ENCODE measurements around the gene SLBP.

The SLBP gene

GRCh38 chr4:1750381-1751154, 38.4 kb upstream of the SLBP start:
- in situ Hi-C loops (cut with HindIII; ENCODE audit: low pct_ligation_motif_present, low pct_unique_long_range_greater_than_20kb, low sequenced_read_pairs), result no loop called here
- DNase-seq, result no peak

GRCh38 chr4:1749826-1750225, 37.7 kb upstream of the SLBP start:
- in situ Hi-C loops (cut with HindIII; ENCODE audit: low pct_ligation_motif_present, low pct_unique_long_range_greater_than_20kb, low sequenced_read_pairs), result no loop called here
- no peak for DNase-seq

- in situ Hi-C loops (cut with HindIII; ENCODE audit: low pct_ligation_motif_present, low pct_unique_long_range_greater_than_20kb, low sequenced_read_pairs), result no loop called here
- no peak for DNase-seq
Measured at GRCh38 chr4:1749370-1749769, 37.3 kb upstream of the SLBP start.

- in situ Hi-C loops (cut with HindIII; ENCODE audit: low pct_ligation_motif_present, low pct_unique_long_range_greater_than_20kb, low sequenced_read_pairs), result no loop called here
- DNase-seq, result peak; percentile 62
Measured at GRCh38 chr4:1748465-1748995, 36.4 kb upstream of the SLBP start.

- DNase-seq, result no peak
- in situ Hi-C loops (cut with HindIII; ENCODE audit: low pct_ligation_motif_present, low pct_unique_long_range_greater_than_20kb, low sequenced_read_pairs), result no loop called here
Measured at GRCh38 chr4:1747603-1747967, 35.5 kb upstream of the SLBP start.

GRCh38 chr4:1746919-1747602, 34.9 kb upstream of the SLBP start:
- in situ Hi-C loops (cut with HindIII; ENCODE audit: low pct_ligation_motif_present, low pct_unique_long_range_greater_than_20kb, low sequenced_read_pairs), result no loop called here
- no peak for DNase-seq

- DNase-seq, result no peak
- in situ Hi-C loops (cut with HindIII; ENCODE audit: low pct_ligation_motif_present, low pct_unique_long_range_greater_than_20kb, low sequenced_read_pairs), result no loop called here
Measured at GRCh38 chr4:1746265-1746691, 34.2 kb upstream of the SLBP start.

- in situ Hi-C loops (cut with HindIII; ENCODE audit: low pct_ligation_motif_present, low pct_unique_long_range_greater_than_20kb, low sequenced_read_pairs), result no loop called here
- DNase-seq, result no peak
Measured at GRCh38 chr4:1745697-1746096, 33.6 kb upstream of the SLBP start.

GRCh38 chr4:1745165-1745564, 33.0 kb upstream of the SLBP start:
- in situ Hi-C loops (cut with HindIII; ENCODE audit: low pct_ligation_motif_present, low pct_unique_long_range_greater_than_20kb, low sequenced_read_pairs), result no loop called here
- no peak for DNase-seq

GRCh38 chr4:1744552-1744951, 32.4 kb upstream of the SLBP start:
- no peak for DNase-seq
- in situ Hi-C loops (cut with HindIII; ENCODE audit: low pct_ligation_motif_present, low pct_unique_long_range_greater_than_20kb, low sequenced_read_pairs), result no loop called here

- in situ Hi-C loops (cut with HindIII; ENCODE audit: low pct_ligation_motif_present, low pct_unique_long_range_greater_than_20kb, low sequenced_read_pairs), result no loop called here
- DNase-seq, result no peak
Measured at GRCh38 chr4:1743975-1744374, 31.9 kb upstream of the SLBP start.

GRCh38 chr4:1743551-1743950, 31.4 kb upstream of the SLBP start:
- in situ Hi-C loops (cut with HindIII; ENCODE audit: low pct_ligation_motif_present, low pct_unique_long_range_greater_than_20kb, low sequenced_read_pairs), result no loop called here

GRCh38 chr4:1741208-1741607, 29.1 kb upstream of the SLBP start:
- in situ Hi-C loops (cut with HindIII; ENCODE audit: low pct_ligation_motif_present, low pct_unique_long_range_greater_than_20kb, low sequenced_read_pairs), result no loop called here
- no peak for DNase-seq

More at GRCh38 chr4:1743551-1743950, 31.4 kb upstream of the SLBP start:
- no peak for DNase-seq

- in situ Hi-C loops (cut with HindIII; ENCODE audit: low pct_ligation_motif_present, low pct_unique_long_range_greater_than_20kb, low sequenced_read_pairs), result no loop called here
- DNase-seq, result no peak
Measured at GRCh38 chr4:1740021-1740545, 28.0 kb upstream of the SLBP start.

GRCh38 chr4:1739358-1739757, 27.2 kb upstream of the SLBP start:
- in situ Hi-C loops (cut with HindIII; ENCODE audit: low pct_ligation_motif_present, low pct_unique_long_range_greater_than_20kb, low sequenced_read_pairs), result no loop called here
- DNase-seq, result no peak

GRCh38 chr4:1738410-1738809, 26.3 kb upstream of the SLBP start:
- in situ Hi-C loops (cut with HindIII; ENCODE audit: low pct_ligation_motif_present, low pct_unique_long_range_greater_than_20kb, low sequenced_read_pairs), result no loop called here
- DNase-seq, result no peak

GRCh38 chr4:1737666-1738065, 25.5 kb upstream of the SLBP start:
- in situ Hi-C loops (cut with HindIII; ENCODE audit: low pct_ligation_motif_present, low pct_unique_long_range_greater_than_20kb, low sequenced_read_pairs), result no loop called here
- no peak for DNase-seq

- in situ Hi-C loops (cut with HindIII; ENCODE audit: low pct_ligation_motif_present, low pct_unique_long_range_greater_than_20kb, low sequenced_read_pairs), result no loop called here
- no peak for DNase-seq
Measured at GRCh38 chr4:1736812-1737211, 24.7 kb upstream of the SLBP start.

- in situ Hi-C loops (cut with HindIII; ENCODE audit: low pct_ligation_motif_present, low pct_unique_long_range_greater_than_20kb, low sequenced_read_pairs), result no loop called here
Measured at GRCh38 chr4:1735215-1735614, 23.1 kb upstream of the SLBP start.

GRCh38 chr4:1732911-1733310, 20.8 kb upstream of the SLBP start:
- in situ Hi-C loops (cut with HindIII; ENCODE audit: low pct_ligation_motif_present, low pct_unique_long_range_greater_than_20kb, low sequenced_read_pairs), result no loop called here
- DNase-seq, result no peak

More at GRCh38 chr4:1735215-1735614, 23.1 kb upstream of the SLBP start:
- no peak for DNase-seq
